Neural cell (in vitro differentiated cells): ENCODE results near the gene IMMP1L. TPM values are rescaled to one million over a fixed set of nuclear protein-coding genes. Genes with fewer than 3 reads are reported as not detected.

ENCODE experiments used
- H2AFZ ChIP-seq: fragments of 200-600, 300-800 bp; sonication (generic), shearing (Covaris generic); 2 replicates; pipeline ENCODE4 v1.6.0; 2014; ENCODE audit warnings: low read depth, mild to moderate bottlenecking, antibody characterized with exemption, low read length, moderate library complexity
- H3F3A ChIP-seq: fragments of 200-600 bp; shearing (Covaris generic); 2 replicates; pipeline ENCODE4 v1.6.1; 2016; ENCODE audit warnings: mild to moderate bottlenecking, moderate library complexity, mixed read lengths, antibody characterized with exemption, low read length; ENCODE audit not compliant: insufficient read depth, poor library complexity, severe bottlenecking
- H3K27ac ChIP-seq: fragments of 200-600, 300-800 bp; sonication (generic), shearing (Covaris generic); 2 replicates; pipeline ENCODE4 v1.5.1; 2014; ENCODE audit warnings: mild to moderate bottlenecking, low read length, moderate library complexity
- H3K27me3 ChIP-seq: fragments of 300-800, 200-600 bp; sonication (generic), shearing (Covaris generic); 2 replicates; pipeline ENCODE4 v1.6.0; 2014; ENCODE audit warnings: mild to moderate bottlenecking, low read depth, low read length, moderate library complexity; ENCODE audit not compliant: insufficient read depth
- H3K36me3 ChIP-seq: fragments of 300-800, 200-600 bp; sonication (generic), shearing (Covaris generic); 2 replicates; pipeline ENCODE4 v1.5.1; 2014; ENCODE audit warnings: mild to moderate bottlenecking, antibody characterized with exemption, low read length, moderate library complexity; ENCODE audit not compliant: insufficient read depth
- H3K4me2 ChIP-seq: fragments of 300-800, 200-600 bp; sonication (generic), shearing (Covaris generic); 2 replicates; pipeline ENCODE4 v1.6.0; 2014; ENCODE audit warnings: mild to moderate bottlenecking, low read length
- H3K4me3 ChIP-seq: fragments of 300-800, 200-600 bp; sonication (generic), shearing (Covaris generic); 2 replicates; pipeline ENCODE4 v1.5.1; 2014; ENCODE audit warnings: mild to moderate bottlenecking, low read length, moderate library complexity
- H3K79me2 ChIP-seq: fragments of 200-600 bp; shearing (Covaris generic); replicated peaks from 2 replicates; pipeline ENCODE4 v1.6.0; 2014; ENCODE audit warnings: mild to moderate bottlenecking, low read length, moderate library complexity; ENCODE audit not compliant: insufficient read depth
- H3K9ac ChIP-seq: fragments of 300-800, 200-600 bp; sonication (generic), shearing (Covaris generic); 2 replicates; pipeline ENCODE4 v1.6.1; 2016; ENCODE audit warnings: mild to moderate bottlenecking, low read length, mixed read lengths
- H3K9me2 ChIP-seq: fragments of 200-600 bp; shearing (Covaris generic); 2 replicates; pipeline ENCODE4 v1.6.1; 2016; ENCODE audit warnings: mild to moderate bottlenecking, low read length, mixed read lengths; ENCODE audit not compliant: insufficient read depth
- H3K9me3 ChIP-seq: fragments of 200-600, 300-800 bp; sonication (generic), shearing (Covaris generic); 2 replicates; pipeline ENCODE4 v1.6.1; 2016; ENCODE audit warnings: mild to moderate bottlenecking, mixed run types, low read length, moderate library complexity, mixed read lengths
- H4K20me1 ChIP-seq: fragments of 200-600 bp; shearing (Covaris generic); 2 replicates; pipeline ENCODE4 v1.6.1; 2016; ENCODE audit warnings: mild to moderate bottlenecking, mixed run types; ENCODE audit not compliant: insufficient read depth
- EP300 ChIP-seq: fragments of 450-650 bp; conservative IDR thresholded peaks from 2 replicates; pipeline ENCODE4 v1.6.1; 2014; ENCODE audit warnings: antibody characterized with exemption, mild to moderate bottlenecking, moderate library complexity; ENCODE audit not compliant: poor library complexity, severe bottlenecking
- EZH2 ChIP-seq: fragments of 200-600, 300-800 bp; shearing (Covaris generic), sonication (generic); IDR thresholded peaks from 2 replicates; pipeline ENCODE4 v1.6.1; 2014; ENCODE audit warnings: antibody characterized with exemption, low read length, borderline replicate concordance, mild to moderate bottlenecking; ENCODE audit not compliant: insufficient read depth, poor library complexity, severe bottlenecking
- MXI1 ChIP-seq: fragments of 450-650 bp; conservative IDR thresholded peaks from 2 replicates; pipeline ENCODE4 v1.6.1; 2014; ENCODE audit warnings: antibody characterized with exemption, mild to moderate bottlenecking; ENCODE audit not compliant: poor library complexity, severe bottlenecking
- POLR2AphosphoS5 ChIP-seq: IDR thresholded peaks from 2 replicates; pipeline ENCODE4 v1.6.1; 2012
- RAD21 ChIP-seq: fragments of 450-650 bp; conservative IDR thresholded peaks from 2 replicates; pipeline ENCODE4 v1.6.1; 2014; ENCODE audit warnings: antibody characterized with exemption, mild to moderate bottlenecking, moderate library complexity
- SMC3 ChIP-seq: fragments of 450-650 bp; conservative IDR thresholded peaks from 2 replicates; pipeline ENCODE4 v1.6.1; 2014; ENCODE audit warnings: antibody characterized with exemption, mild to moderate bottlenecking, moderate library complexity; ENCODE audit not compliant: poor library complexity
- TAF1 ChIP-seq: IDR thresholded peaks from 2 replicates; pipeline ENCODE4 v1.6.1; 2012; ENCODE audit warnings: low read depth
- polyA plus RNA-seq: library from polyadenylated mRNA; depleted of rRNA; stranded (reverse); fragments of >200 nt; gene quantifications from 2 replicates; pipeline ENCODE4 v1.2.3, GENCODE V29; 2014
- TF ChIP-seq, protein P1 (sequence below): fragments of 450-650 bp; IDR thresholded peaks from 2 replicates; pipeline ENCODE4 v1.5.1; 2014; ENCODE audit warnings: antibody characterized with exemption, mild to moderate bottlenecking, moderate library complexity; ENCODE audit not compliant: poor library complexity, severe bottlenecking
- TF ChIP-seq, protein P2 (sequence below): IDR thresholded peaks from 2 replicates; pipeline ENCODE4 v1.6.1; 2012; ENCODE audit warnings: borderline replicate concordance

Gene IMMP1L
- polyA plus RNA-seq, 1 donor from 2014 or later: 386 TPM

DNA sequence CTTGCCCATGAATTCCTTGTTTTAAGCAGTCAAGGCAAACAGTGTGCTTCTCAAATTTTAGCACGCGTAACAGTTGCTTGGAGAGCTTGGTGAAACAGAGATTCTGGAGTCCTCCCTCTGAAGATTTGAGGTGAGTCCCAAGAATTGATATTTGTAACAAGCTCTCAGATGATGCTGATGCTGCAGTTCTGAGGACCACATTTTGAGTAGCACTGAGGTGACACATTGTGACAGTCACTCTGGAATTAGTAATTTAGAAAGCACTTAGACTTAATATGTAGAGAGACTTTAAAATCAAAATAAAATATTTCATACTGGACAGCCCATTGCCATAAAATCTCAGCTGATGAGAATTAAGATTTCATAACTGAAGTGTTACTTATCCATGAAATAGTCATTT lies 101.2 kb downstream of the IMMP1L start:
- Histone ChIP-seq H2AFZ (no peak overlapping the region), H3K4me3 (no peak overlapping the region), H3K9ac (no peak overlapping the region), H3K4me2 (no peak overlapping the region), H3K9me2 (no peaks in the 10 kb centered on the region), H3K79me2 (no peaks in the 10 kb centered on the region), H4K20me1 (no peaks in the 10 kb centered on the region), H3K9me3 (no peaks in the 10 kb centered on the region), H3K27me3 (no peaks in the 10 kb centered on the region), H3K27ac (no peak overlapping the region), H3F3A (no peaks in the 10 kb centered on the region), H3K36me3 (no peaks in the 10 kb centered on the region)
- TF ChIP-seq EZH2 (no peak), EP300 (no peak)

DNA sequence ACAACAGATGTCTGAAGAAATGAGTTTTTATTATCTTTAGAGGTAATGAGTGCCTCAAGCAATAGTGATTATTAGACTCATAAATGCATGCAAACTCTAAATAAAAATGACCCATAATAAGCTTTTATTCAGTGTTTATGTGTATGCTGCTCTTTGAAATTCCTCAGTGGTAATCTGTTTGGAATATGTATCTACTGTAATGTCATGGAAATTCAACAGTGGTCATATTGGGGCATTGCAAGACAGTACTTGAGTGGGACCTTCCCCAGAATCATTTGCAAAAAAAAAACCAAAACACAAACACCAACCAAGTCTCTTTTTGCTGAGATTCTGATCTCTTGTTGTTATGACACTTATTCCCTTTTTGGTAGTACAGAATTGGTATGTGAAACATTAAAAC lies 104.8 kb downstream of the IMMP1L start:
- H2AFZ ChIP-seq: no peak overlapping the region
- no peak overlapping the region for H3K4me3 ChIP-seq

DNA sequence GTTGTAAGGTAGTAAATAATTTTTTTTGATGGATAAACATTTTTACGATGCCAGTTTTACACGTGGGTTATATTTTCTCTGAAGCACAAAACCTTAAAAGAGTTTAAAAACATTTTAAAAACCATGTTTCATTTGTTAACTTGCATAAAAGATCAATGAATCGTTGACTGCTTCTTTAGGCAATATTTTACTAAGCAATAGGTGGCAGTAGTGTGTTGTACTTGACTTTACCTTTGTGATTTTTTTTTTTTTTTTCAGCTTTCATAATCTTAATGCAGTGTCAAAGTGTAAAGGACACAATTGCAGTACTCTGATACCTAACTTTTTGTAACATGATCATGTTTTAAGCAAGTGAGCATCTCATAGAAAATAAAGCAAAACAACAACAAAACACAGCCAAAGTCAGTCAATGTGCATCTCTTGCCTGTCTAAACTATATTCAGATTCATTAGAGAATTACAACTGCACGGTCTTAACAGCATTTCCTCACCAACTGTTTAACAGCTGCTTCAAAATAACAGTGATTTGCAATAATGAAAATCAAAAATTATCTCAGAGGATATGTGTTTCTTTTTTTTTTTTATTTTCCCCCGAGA lies 112.1 kb downstream of the IMMP1L start:
- Histone ChIP-seq H2AFZ (no peak overlapping the region), H3F3A (no peaks in the 10 kb centered on the region), H3K27ac (no peak overlapping the region), H3K9me3 (peaks cover 5% of the 10 kb centered on the region), H3K79me2 (no peaks in the 10 kb centered on the region), H3K4me3 (no peak overlapping the region), H3K27me3 (no peaks in the 10 kb centered on the region), H3K9me2 (no peaks in the 10 kb centered on the region), H4K20me1 (no peaks in the 10 kb centered on the region), H3K36me3 (no peaks in the 10 kb centered on the region), H3K4me2 (no peak overlapping the region), H3K9ac (no peak overlapping the region)
- TF ChIP-seq RAD21 (peak; percentile 86), EP300 (no peak), MXI1 (no peak), SMC3 (peak; percentile 85), EZH2 (no peak), POLR2AphosphoS5 (no peak), TAF1 (no peak)
- TF ChIP-seq, protein P1, sequence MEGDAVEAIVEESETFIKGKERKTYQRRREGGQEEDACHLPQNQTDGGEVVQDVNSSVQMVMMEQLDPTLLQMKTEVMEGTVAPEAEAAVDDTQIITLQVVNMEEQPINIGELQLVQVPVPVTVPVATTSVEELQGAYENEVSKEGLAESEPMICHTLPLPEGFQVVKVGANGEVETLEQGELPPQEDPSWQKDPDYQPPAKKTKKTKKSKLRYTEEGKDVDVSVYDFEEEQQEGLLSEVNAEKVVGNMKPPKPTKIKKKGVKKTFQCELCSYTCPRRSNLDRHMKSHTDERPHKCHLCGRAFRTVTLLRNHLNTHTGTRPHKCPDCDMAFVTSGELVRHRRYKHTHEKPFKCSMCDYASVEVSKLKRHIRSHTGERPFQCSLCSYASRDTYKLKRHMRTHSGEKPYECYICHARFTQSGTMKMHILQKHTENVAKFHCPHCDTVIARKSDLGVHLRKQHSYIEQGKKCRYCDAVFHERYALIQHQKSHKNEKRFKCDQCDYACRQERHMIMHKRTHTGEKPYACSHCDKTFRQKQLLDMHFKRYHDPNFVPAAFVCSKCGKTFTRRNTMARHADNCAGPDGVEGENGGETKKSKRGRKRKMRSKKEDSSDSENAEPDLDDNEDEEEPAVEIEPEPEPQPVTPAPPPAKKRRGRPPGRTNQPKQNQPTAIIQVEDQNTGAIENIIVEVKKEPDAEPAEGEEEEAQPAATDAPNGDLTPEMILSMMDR: peak; percentile 81
- TF ChIP-seq, protein P2, sequence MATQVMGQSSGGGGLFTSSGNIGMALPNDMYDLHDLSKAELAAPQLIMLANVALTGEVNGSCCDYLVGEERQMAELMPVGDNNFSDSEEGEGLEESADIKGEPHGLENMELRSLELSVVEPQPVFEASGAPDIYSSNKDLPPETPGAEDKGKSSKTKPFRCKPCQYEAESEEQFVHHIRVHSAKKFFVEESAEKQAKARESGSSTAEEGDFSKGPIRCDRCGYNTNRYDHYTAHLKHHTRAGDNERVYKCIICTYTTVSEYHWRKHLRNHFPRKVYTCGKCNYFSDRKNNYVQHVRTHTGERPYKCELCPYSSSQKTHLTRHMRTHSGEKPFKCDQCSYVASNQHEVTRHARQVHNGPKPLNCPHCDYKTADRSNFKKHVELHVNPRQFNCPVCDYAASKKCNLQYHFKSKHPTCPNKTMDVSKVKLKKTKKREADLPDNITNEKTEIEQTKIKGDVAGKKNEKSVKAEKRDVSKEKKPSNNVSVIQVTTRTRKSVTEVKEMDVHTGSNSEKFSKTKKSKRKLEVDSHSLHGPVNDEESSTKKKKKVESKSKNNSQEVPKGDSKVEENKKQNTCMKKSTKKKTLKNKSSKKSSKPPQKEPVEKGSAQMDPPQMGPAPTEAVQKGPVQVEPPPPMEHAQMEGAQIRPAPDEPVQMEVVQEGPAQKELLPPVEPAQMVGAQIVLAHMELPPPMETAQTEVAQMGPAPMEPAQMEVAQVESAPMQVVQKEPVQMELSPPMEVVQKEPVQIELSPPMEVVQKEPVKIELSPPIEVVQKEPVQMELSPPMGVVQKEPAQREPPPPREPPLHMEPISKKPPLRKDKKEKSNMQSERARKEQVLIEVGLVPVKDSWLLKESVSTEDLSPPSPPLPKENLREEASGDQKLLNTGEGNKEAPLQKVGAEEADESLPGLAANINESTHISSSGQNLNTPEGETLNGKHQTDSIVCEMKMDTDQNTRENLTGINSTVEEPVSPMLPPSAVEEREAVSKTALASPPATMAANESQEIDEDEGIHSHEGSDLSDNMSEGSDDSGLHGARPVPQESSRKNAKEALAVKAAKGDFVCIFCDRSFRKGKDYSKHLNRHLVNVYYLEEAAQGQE: no peak

More for the DNA sequence above, 104.8 kb downstream of the IMMP1L start:
- Histone ChIP-seq H3K9ac (no peak overlapping the region), H3K9me2 (no peaks in the 10 kb centered on the region), H3F3A (no peaks in the 10 kb centered on the region), H3K27me3 (no peaks in the 10 kb centered on the region), H3K9me3 (no peaks in the 10 kb centered on the region), H3K79me2 (no peaks in the 10 kb centered on the region), H3K4me2 (no peak overlapping the region), H3K27ac (no peak overlapping the region), H4K20me1 (no peaks in the 10 kb centered on the region), H3K36me3 (no peaks in the 10 kb centered on the region)
- TF ChIP-seq SMC3: no peak
- TF ChIP-seq TAF1: no peak
- no peak for TF ChIP-seq RAD21
